ENCODE measurements around the gene PRDM13.
"Not testable (repeated sequence)": the region's sequence is repeated elsewhere in the genome, so short reads cannot be mapped to it uniquely, and the experiment has no call there.

The PRDM13 gene

DNA sequence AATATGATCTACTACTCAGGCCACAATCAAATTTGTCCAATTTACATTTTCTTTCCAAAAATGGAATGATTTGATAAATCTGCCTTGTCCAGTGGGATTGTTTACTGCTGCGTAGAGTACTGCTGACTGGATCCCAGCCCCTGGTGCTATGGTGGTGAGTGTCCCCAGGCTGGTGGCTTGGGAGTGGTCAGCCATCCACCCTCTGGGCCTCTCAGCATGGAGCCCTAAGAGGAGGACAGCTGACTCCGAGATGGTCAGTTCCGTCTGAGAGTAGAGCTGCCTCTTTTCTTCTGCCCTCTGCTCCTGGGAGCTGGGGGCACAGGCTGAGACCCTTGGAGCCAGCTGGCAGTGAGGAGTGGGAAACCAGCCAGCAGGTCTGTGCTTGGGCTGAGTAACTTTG, 22.7 kb downstream of the PRDM13 start:
- no peak for DNase-seq (ENCODE audit: low read depth, low spot score)

- DNase-seq (ENCODE audit: low read depth, low spot score) = no peak
Observed at GRCh38 chr6:99637629-99638028, 31.0 kb downstream of the PRDM13 start.

DNA sequence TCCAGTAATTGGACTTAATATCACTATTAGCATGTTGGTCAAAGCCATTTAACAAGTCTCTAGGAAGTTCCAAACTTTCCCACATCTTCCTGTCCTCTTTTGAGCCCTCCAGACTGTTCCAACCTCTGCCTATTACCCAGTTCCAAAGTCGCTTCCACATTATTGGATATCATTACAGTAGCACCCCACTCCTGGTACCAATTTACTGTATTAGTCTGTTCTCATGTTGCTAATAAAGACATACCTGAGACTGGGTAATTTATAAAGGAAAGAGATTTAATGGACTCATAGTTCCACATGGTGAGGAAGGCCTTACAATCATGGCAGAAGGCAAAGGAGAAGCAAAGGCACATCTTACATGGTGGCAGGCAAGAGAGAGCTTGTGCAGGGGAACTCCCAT, 31.7 kb downstream of the PRDM13 start:
- not testable (repeated sequence) for DNase-seq (ENCODE audit: low read depth, low spot score)

DNA sequence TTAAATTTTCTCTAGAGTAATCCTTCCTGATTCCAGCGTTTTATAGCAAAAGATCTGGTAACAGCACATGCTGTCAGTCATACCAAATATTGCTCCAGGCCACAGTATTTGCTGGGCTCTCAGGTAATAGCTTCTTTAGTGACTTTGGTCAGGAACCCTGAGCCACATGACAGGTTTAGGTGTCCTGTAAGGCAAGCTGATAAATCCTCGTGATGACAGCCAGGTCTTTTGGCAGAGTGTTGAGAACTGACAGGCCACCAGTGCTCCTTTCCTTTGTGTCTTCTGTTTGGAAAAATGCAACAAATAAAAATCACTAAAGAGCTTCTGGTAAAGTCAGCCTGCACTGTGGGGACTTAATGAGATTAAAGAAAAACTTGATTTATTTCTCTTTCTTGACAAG, 34.6 kb downstream of the PRDM13 start:
- DNase-seq (ENCODE audit: low read depth, low spot score) = no peak

- no peak for DNase-seq (ENCODE audit: low read depth, low spot score)
Observed at GRCh38 chr6:99645986-99646385, 39.4 kb downstream of the PRDM13 start.

DNA sequence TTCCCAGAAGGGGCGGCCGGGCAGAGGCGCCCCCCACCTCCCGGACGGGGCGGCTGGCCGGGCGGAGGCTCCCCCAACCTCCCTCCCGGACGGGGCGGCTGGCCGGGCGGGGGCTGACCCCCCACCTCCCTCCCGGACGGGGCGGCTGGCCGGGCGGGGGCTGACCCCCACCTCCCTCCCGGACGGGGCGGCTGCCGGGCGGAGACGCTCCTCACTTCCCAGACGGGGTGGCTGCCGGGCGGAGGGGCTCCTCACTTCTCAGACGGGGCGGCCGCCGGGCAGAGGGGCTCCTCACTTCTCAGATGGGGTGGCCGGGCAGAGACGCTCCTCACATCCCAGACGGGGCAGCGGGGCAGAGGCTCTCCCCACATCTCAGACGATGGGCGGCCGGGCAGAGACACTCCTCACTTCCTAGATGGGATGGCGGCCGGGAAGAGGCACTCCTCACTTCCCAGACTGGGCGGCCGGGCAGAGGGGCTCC, 43.5 kb downstream of the PRDM13 start:
- DNase-seq (ENCODE audit: low read depth, low spot score) = not testable (repeated sequence)

DNA sequence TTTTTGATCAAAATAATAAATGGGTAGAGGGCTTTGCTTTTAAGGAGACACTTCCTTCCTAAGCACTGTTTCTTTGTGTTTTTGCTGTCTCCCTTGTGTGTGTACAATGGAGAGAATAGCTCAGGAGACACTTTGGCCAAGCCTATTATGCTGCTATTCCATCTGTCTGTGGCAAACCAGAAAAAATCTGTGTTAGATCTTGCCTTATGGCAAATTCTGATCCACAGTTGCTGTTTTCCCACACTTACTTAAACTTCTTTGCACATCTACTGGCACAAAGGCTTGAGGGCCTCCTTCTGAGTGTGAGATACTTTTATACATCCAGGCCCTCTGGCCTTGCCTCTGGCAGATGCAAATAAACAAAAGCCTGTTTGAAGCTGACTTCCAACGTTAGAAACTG, 53.6 kb downstream of the PRDM13 start:
- DNase-seq (ENCODE audit: low read depth, low spot score) = no peak

DNA sequence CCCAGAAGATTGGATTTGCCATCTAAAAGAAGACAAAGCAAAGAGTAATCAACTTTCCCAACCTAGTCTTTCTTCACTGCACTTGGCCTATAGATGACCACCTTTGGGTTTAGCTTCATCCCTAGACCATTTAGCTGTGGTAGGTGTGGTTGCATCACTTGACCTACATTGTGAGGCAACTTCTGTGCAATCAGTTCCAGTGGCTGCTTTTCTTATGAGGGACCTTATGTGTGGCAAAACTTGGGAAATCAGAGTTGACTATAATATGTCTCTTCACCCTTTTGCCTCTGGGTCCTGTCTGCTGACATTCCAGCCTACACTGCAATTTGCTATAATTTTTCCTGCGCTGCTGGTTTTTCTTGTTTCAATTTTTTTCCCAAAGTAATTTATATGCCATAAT, 55.2 kb downstream of the PRDM13 start:
- DNase-seq (ENCODE audit: low read depth, low spot score) = no peak

GRCh38 chr6:99662616-99663015, 56.0 kb downstream of the PRDM13 start:
- DNase-seq (ENCODE audit: low read depth, low spot score) = no peak

Data from activated naive CD8-positive, alpha-beta T cell treated with anti-CD3 and anti-CD28 coated beads, Interleukin-2, amount 50 U/mL, for 16 hours (primary cell).